ENCODE measurements around the gene AMPH. TPM values are rescaled to one million over a fixed set of nuclear protein-coding genes. Genes with fewer than 3 reads are reported as not detected.

Gene AMPH
- total and polyA plus RNA-seq, 3 donors from 2014 or later = 5.8 to 9.0 (median 7.6) TPM

- no peak overlapping the region for H3K4me3 ChIP-seq
- no peaks in the 10 kb centered on the region for H3K27me3 ChIP-seq
- H3K36me3 ChIP-seq (ENCODE audit: low read depth, missing control alignments) = no peaks in the 10 kb centered on the region
- 95% methylated on average over 1 of the region's 1 CpG for WGBS, 2 donors
- no peak overlapping the region for H3K27ac ChIP-seq
- DNase-seq = no peak
- H3K9me3 ChIP-seq = no peaks in the 10 kb centered on the region
- TF ChIP-seq CTCF (IDR thresholded peaks at IDR 0.05) = no peak
- no peak for TF ChIP-seq POLR2A (IDR thresholded peaks at IDR 0.05)
- intact Hi-C loops (cut with DNase I; ENCODE audit: low total_unique reads) = no loop called here
- no peaks in the 10 kb centered on the region for H3K4me1 ChIP-seq
These were observed 105.3 kb downstream of the AMPH start for GRCh38 chr7:38525857-38526256.

DNA sequence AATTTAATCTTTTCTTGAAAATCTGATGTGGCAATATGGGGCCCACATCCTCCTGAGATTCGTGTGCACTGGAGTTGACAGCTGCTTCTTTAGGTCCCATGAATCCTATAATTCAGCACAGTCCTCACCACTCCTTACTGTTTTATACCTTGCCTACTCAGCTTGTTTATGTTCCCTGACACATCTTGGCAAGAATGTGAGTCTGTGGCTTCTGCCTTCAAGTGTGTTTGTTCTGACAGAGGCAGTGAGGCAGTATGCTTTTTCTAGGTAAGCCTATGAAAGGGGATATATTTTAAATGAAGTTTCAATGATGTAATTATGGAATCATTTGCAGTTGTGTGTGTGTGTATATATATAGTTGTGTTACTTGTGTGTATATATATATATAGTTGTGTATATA is 106.4 kb downstream of the AMPH start:
- no peaks in the 10 kb centered on the region for H3K36me3 ChIP-seq (ENCODE audit: low read depth, missing control alignments)
- intact Hi-C loops (cut with DNase I; ENCODE audit: low total_unique reads) = no loop called here
- H3K27me3 ChIP-seq = no peaks in the 10 kb centered on the region

GRCh38 chr7:38520741-38521140 is 110.4 kb downstream of the AMPH start:
- TF ChIP-seq POLR2A (IDR thresholded peaks at IDR 0.05) = no peak
- no peak for TF ChIP-seq CTCF (IDR thresholded peaks at IDR 0.05)
- intact Hi-C loops (cut with DNase I; ENCODE audit: low total_unique reads) = no loop called here
- Histone ChIP-seq H3K27ac (no peak overlapping the region), H3K4me1 (no peaks in the 10 kb centered on the region), H3K4me3 (no peak overlapping the region), H3K27me3 (no peaks in the 10 kb centered on the region), H3K36me3 (ENCODE audit: low read depth, missing control alignments) (no peaks in the 10 kb centered on the region), H3K9me3 (no peaks in the 10 kb centered on the region)
- no peak for DNase-seq
- WGBS, 2 donors = 64 to 70% methylated on average over 2 of the region's 2 CpGs

More for the DNA sequence above, 106.4 kb downstream of the AMPH start:
- Histone ChIP-seq H3K9me3 (no peaks in the 10 kb centered on the region), H3K4me3 (no peak overlapping the region), H3K4me1 (no peaks in the 10 kb centered on the region), H3K27ac (no peak overlapping the region)
- DNase-seq = no peak
- TF ChIP-seq CTCF (IDR thresholded peaks at IDR 0.05) (no peak), POLR2A (IDR thresholded peaks at IDR 0.05) (no peak)
- WGBS, 2 donors = 68 to 74% methylated on average over 1 of the region's 1 CpG

- Histone ChIP-seq H3K27ac (no peak overlapping the region), H3K9me3 (no peaks in the 10 kb centered on the region), H3K36me3 (ENCODE audit: low read depth, missing control alignments) (no peaks in the 10 kb centered on the region), H3K27me3 (no peaks in the 10 kb centered on the region), H3K4me1 (no peaks in the 10 kb centered on the region), H3K4me3 (no peak overlapping the region)
- intact Hi-C loops (cut with DNase I; ENCODE audit: low total_unique reads) = no loop called here
- no peak for TF ChIP-seq POLR2A (IDR thresholded peaks at IDR 0.05)
- no peak for TF ChIP-seq CTCF (IDR thresholded peaks at IDR 0.05)
- no peak for DNase-seq
- WGBS, 2 donors = 81% methylated on average over 1 of the region's 1 CpG
These were observed 112.6 kb downstream of the AMPH start for GRCh38 chr7:38518541-38518940.

- H3K27ac ChIP-seq = no peak overlapping the region
- 81 to 92% methylated on average over 2 of the region's 2 CpGs for WGBS, 2 donors
- no peaks in the 10 kb centered on the region for H3K27me3 ChIP-seq
- no peaks in the 10 kb centered on the region for H3K36me3 ChIP-seq (ENCODE audit: low read depth, missing control alignments)
- TF ChIP-seq CTCF (IDR thresholded peaks at IDR 0.05) (no peak), POLR2A (IDR thresholded peaks at IDR 0.05) (no peak)
- no peak for DNase-seq
- H3K9me3 ChIP-seq = no peaks in the 10 kb centered on the region
- no peaks in the 10 kb centered on the region for H3K4me1 ChIP-seq
- H3K4me3 ChIP-seq = no peak overlapping the region
- intact Hi-C loops (cut with DNase I; ENCODE audit: low total_unique reads) = no loop called here
These were observed 118.5 kb downstream of the AMPH start for GRCh38 chr7:38512704-38513103.

Measured in testis (tissue), 3 donors.